Right ventricle myocardium superior (tissue), 1 donor: ENCODE measurements around the gene VDAC2. TPM values are rescaled to one million over a fixed set of nuclear protein-coding genes. Genes with fewer than 3 reads are reported as not detected.
"Not testable (repeated sequence)": the region's sequence is repeated elsewhere in the genome, so short reads cannot be mapped to it uniquely, and the experiment has no call there.

Source experiments
- ATAC-seq: fragments of 200-7000 bp; cut with Tn5 transposase; one replicate; pipeline ENCODE4 v1.9.1; 2020; ENCODE audit warnings: mild to moderate bottlenecking; ENCODE audit not compliant: poor library complexity
- DNase-seq: peaks from one replicate; pipeline ENCODE4 v3.0.0-alpha.2; 2020
- intact Hi-C: fragments of 100-400 bp; cut with DNase I; formaldehyde crosslinking; loops from one replicate; pipeline ENCODE4 v1.11.2; 2022
- long read RNA-seq: library from polyadenylated mRNA; unstranded; transcript quantifications from one replicate; pipeline ENCODE4 v2.0.0, GENCODE V29; 2021
- total RNA-seq: library from RNA; stranded (reverse); fragmentation: NEBNext Ultra II Directional; extraction: Animal tissue kit (Norgen Biotek cat#: 25700); gene quantifications from one replicate; pipeline ENCODE4 v1.2.1, GENCODE V29; 2021
- donor health status: DM: no; HTN: yes; CAD: no; lungs with severe emphysema.

VDAC2 gene
- 486 TPM for total RNA-seq
- long read RNA-seq, transcript VDAC2-203 (10 exons, 1,557 nt), result major isoform, 704 of 730 reads
- long read RNA-seq, partial matches to known transcripts, result 7 of 730 reads
- long read RNA-seq, other reads (novel, unspliced or antisense), result 18 of 730 reads

DNA sequence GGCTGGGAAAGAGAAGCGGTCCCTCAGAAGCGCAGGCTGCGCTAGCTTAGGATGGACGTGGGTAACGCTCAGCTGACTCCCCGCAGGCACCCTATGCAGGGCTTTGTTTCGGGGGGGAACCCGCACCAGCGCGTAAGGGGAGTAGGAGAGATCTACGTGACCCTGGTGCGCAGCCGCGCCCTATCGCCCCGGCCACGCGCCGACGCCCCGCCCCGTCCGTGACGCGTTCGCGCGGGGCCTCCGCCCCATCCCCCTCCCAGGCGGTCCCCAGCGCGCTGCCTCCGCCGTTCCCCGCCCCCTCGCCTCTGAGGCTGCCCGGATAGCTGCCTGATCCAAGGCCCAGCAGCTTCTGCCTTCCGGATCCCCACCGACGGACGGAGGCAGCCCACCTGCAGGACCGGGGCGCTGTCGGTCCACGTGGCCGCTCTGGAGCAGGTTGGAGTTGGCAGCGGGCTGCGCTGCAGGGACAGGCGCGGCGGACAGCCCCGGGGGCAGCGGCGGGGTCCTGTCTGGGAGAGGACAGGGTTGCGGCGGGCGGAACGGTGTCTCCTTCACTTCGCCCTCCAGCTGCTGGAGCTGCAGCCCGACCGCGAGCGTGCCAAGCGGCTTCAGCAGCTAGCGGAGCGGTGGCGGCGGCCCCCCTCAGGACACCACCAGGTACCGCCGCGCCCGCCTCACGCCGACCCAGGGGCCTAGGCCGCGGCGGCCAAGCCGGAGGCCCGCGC, at the start of gene VDAC2:
TSS of gene VDAC2 (plus strand) at position 515 of the 725 bp plus-strand sequence. CDS start 363 bp downstream, outside the sequence.
- peak; percentile 98 for ATAC-seq
- intact Hi-C loops, result no loop called here
- DNase-seq, result peak; percentile 95

GRCh38 chr10:75165684-75166622, 44.6 kb upstream of the VDAC2 start:
- ATAC-seq (no peak), DNase-seq (no peak)
- intact Hi-C loops, result no loop called here

DNA sequence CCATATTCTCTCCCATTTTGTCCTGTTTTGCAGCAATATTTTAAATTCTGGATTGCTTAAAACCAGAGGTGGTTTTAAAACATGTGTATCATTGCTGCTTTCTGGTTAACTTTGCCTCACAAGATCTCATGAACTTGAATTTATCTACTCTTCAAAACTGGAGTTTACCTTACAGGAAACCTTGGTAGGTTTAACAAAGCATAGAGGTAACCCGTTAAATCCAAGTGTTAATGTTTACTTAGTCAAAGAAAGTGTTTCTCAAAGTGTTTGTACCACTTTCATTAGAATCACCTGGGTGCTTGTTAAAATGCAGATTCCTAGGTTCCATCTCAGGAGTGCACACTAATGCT, 44.0 kb upstream of the VDAC2 start:
- DNase-seq (no peak), ATAC-seq (no peak)
- intact Hi-C loops, result no loop called here

DNA sequence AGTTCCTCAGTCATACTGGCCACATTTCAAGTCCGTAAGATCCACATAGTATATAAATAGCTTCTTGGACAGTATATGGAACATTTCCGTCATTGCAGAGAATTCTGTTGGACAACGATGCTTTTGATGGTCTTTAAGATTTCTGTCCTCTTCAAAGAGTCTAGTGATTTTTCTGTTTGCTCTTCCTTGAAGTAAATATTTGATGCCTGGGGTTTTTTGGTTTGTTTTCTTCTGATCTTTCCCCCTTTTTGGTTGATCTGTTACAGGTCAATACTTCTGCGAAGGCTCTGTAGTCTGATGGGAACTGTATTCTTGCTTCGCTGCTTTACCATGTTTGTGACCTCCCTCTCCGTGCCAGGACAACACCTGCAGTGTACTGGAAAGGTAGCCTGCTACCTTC, 42.3 kb upstream of the VDAC2 start:
- ATAC-seq (no peak), DNase-seq (no peak)
- intact Hi-C loops, result no loop called here

DNA sequence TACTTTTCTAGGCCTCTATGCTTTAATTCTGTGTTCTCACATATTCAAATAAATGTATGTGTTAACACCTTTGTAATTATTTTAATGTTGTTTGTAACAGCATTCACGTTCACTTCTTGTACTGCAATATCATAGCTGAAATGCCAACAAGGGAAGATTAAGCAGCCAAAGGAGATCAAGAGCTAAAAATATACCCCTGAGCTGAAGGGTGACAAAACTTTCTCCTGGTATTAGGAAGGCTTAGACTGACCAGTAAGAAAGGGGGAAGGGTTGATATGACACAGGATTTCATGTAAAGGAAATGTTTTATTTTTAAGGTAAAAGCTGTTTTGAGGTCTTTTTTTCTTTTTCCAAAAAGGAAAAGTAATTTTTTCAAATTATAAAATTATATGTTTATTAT, 40.4 kb upstream of the VDAC2 start:
- ATAC-seq (peak; percentile 83), DNase-seq (no peak)
- intact Hi-C loops, result no loop called here

GRCh38 chr10:75175046-75175445, 35.5 kb upstream of the VDAC2 start:
- intact Hi-C loops, result no loop called here
- DNase-seq (no peak), ATAC-seq (no peak)

GRCh38 chr10:75176046-75176445, 34.5 kb upstream of the VDAC2 start:
- no peak for ATAC-seq
- DNase-seq, result no peak
- intact Hi-C loops, result no loop called here

GRCh38 chr10:75176736-75177135, 33.9 kb upstream of the VDAC2 start:
- intact Hi-C loops, result no loop called here
- DNase-seq (no peak), ATAC-seq (no peak)

- DNase-seq (no peak), ATAC-seq (no peak)
- intact Hi-C loops, result no loop called here
Observed at GRCh38 chr10:75179657-75180177, 30.9 kb upstream of the VDAC2 start.

DNA sequence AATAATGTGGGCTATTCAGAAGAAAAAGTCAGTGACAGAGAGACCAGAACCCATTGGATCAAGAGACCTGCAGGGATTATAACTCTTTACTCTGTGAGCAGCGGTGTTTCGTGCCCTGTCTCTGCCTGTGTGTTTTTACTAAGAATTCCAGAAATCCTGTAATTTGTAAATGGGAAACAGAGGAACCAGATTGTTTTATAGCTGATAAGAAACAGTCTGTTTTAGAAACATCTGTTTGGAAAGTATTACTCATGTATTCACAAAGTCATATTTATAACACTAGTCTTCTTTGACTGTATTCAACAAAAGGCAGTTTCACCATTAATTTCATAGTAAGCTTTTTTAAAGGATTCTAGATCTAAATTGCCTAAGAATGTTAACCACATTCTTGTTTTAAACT, 30.0 kb upstream of the VDAC2 start:
- ATAC-seq (no peak), DNase-seq (no peak)
- intact Hi-C loops, result no loop called here

GRCh38 chr10:75181073-75181472, 29.5 kb upstream of the VDAC2 start:
- intact Hi-C loops, result no loop called here
- ATAC-seq, result no peak
- no peak for DNase-seq

GRCh38 chr10:75186310-75186709, 24.3 kb upstream of the VDAC2 start:
- DNase-seq, result no peak
- intact Hi-C loops, result loop anchor here (5.0 kb wide), 1 partner anchor 51 kb away; the partner anchor contains the start of gene COMTD1
- ATAC-seq, result peak; percentile 21

DNA sequence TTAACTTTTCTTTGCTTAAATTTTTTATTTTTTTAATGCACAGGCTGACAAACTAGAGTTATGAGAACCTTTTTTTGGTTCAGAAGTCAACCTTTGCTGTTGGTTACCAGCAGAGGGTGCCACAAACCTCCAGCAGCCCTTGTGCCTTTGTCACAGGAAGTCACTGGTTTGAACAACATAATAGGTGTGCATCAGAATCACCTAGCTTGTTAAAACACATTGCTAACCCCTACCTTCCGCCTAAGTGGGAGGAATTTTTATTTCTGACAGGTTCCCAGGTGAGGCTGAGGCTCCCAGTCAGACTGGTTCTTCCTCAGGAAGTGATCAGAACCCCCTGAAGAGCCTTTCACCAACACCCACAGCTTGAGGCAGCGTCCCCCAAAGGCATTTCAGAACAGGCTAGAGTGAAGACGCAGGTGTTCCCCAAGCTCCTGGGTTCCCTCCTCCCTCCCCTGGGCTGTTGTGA, 22.6 kb upstream of the VDAC2 start:
- peak; percentile 47 for ATAC-seq
- intact Hi-C loops, result loop anchor here (5.0 kb wide), 1 partner anchor 49 kb away; the partner anchor contains the start of gene COMTD1
- no peak for DNase-seq

DNA sequence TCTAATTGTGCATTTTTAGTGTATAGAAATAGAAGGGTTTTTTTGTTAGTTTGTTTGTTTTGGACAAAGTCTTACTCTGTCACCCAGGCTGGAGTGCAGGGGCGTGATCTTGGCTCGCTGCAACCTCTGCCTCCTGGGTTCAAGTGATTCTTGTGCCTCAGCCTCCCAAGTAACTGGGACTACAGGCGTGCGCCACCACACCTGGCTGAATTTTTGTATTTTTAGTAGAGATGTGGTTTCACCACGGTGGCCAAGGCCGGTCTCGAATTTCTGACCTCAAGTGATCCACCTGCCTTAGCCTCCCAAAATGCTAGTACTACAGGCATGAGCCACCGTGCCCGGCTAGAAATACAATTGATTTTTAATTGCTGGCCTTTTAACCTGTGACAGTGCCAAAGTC, 22.1 kb upstream of the VDAC2 start:
- DNase-seq, ATAC-seq: not testable (repeated sequence)
- intact Hi-C loops, result loop anchor here (5.0 kb wide), 1 partner anchor 49 kb away; the partner anchor contains the start of gene COMTD1

- intact Hi-C loops, result loop anchor here (5.0 kb wide), 1 partner anchor 48 kb away; the partner anchor contains the start of gene COMTD1
- DNase-seq, result no peak
- no peak for ATAC-seq
Observed at GRCh38 chr10:75189266-75190096, 21.1 kb upstream of the VDAC2 start.

DNA sequence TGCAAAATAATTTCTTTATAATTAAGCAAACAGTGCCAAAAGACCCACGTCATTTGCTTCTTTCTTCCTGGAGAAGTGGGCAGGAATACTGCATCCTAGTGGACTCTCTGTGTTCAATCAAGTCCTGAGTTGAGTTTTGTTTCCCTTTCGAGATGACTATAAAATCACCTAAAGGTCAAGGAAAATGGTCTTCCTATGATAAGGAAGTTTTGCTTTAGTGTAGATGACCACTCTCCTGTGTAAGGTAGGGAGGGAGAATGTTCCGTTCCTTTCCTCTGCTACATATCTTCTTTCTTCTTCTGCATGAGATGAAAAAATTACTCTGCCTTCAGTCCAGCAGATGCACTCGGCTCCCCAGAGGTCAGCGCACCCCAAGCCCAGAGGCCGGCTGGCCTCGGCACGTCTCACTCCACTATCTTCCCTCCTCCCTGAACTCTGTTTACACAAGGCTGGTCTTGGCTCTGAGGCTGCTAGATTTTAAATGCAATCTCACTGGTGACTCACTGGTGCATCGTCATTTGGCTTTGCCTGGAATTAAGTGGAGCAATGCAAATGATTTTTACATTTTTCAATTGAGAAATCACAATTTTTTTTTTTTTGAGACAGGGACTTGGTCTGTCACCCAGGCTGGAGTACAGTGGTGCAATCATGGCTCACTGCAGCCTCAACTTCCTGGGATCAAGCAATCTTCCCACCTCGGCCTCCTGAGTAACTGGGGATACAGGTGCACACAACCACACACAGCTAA, 18.6 kb upstream of the VDAC2 start:
- peak; percentile 71 for DNase-seq
- intact Hi-C loops, result no loop called here
- ATAC-seq, result peak; percentile 85

GRCh38 chr10:75194625-75195024, 16.0 kb upstream of the VDAC2 start:
- intact Hi-C loops, DNase-seq, ATAC-seq: not testable (repeated sequence)
